Fibroblast of mammary gland (primary cell): ENCODE data around the gene TENM4.
A peak's percentile ranks its signal among the peaks of the same experiment; 100 is the strongest.

ENCODE experiments used
- DNase-seq: peaks from one replicate; pipeline ENCODE4 v3.0.0-alpha.2; 2010; ENCODE audit warnings: low read depth
- H3K4me3 ChIP-seq: 2 replicates; pipeline ENCODE4 v1.5.1; 2011; ENCODE audit warnings: low read depth, mild to moderate bottlenecking, low read length, moderate library complexity; ENCODE audit not compliant: control insufficient read depth
- CTCF ChIP-seq: conservative IDR thresholded peaks from 2 replicates; pipeline ENCODE4 v1.5.1; 2011; ENCODE audit warnings: low read depth, low read length, inconsistent platforms; ENCODE audit not compliant: control insufficient read depth, insufficient read depth

The TENM4 gene

GRCh38 chr11:79147011-79147410 is 293.8 kb downstream of the TENM4 start:
- no peak overlapping the region for H3K4me3 ChIP-seq
- no peak for DNase-seq
- TF ChIP-seq CTCF, result no peak

- no peak for DNase-seq
- TF ChIP-seq CTCF, result no peak
- H3K4me3 ChIP-seq, result no peak overlapping the region
Measured at GRCh38 chr11:79139900-79140299, 300.9 kb downstream of the TENM4 start.

- DNase-seq, result peak; percentile 17
- TF ChIP-seq CTCF, result no peak
Measured at GRCh38 chr11:79129702-79130101, 311.1 kb downstream of the TENM4 start.

GRCh38 chr11:79128291-79128690 is 312.5 kb downstream of the TENM4 start:
- no peak for TF ChIP-seq CTCF
- DNase-seq, result no peak
- no peak overlapping the region for H3K4me3 ChIP-seq

More at GRCh38 chr11:79129702-79130101, 311.1 kb downstream of the TENM4 start:
- no peak overlapping the region for H3K4me3 ChIP-seq

GRCh38 chr11:79122759-79123158 is 318.1 kb downstream of the TENM4 start:
- DNase-seq, result no peak
- no peak for TF ChIP-seq CTCF
- no peak overlapping the region for H3K4me3 ChIP-seq

- TF ChIP-seq CTCF, result no peak
- DNase-seq, result no peak
Measured at GRCh38 chr11:79121351-79121750, 319.5 kb downstream of the TENM4 start.

GRCh38 chr11:79119491-79120284 is 321.1 kb downstream of the TENM4 start:
- DNase-seq, result no peak
- no peak overlapping the region for H3K4me3 ChIP-seq
- TF ChIP-seq CTCF, result no peak

More at GRCh38 chr11:79121351-79121750, 319.5 kb downstream of the TENM4 start:
- H3K4me3 ChIP-seq, result no peak overlapping the region
